HepG2 (cell line): ENCODE data around the gene GPR156. TPM values are rescaled to one million over a fixed set of nuclear protein-coding genes. Genes with fewer than 3 reads are reported as not detected.
"Not testable (repeated sequence)": the region's sequence is repeated elsewhere in the genome, so short reads cannot be mapped to it uniquely, and the experiment has no call there.

Source experiments
- ATAC-seq: fragments of 200-7000 bp; cut with Tn5 transposase; 3 replicates; pipeline ENCODE4 v1.9.1; 2020; ENCODE audit warnings: mild to moderate bottlenecking, moderate library complexity
- BruUV-seq: library from RNA; stranded (reverse); fragments of 400-500 nt; replicated peaks from 2 replicates; lab custom pipeline; 2021; lab: Mats Ljungman, UMichigan
- CTCF ChIA-PET: fragments of 300-600 bp; formaldehyde crosslinking; extraction: SDS; loops from one replicate; lab custom pipeline; 2021; ENCODE audit warnings: low total read pairs, inconsistent platforms, low intra/inter-chr PET ratio; lab: Yijun Ruan, JAX
- POLR2A ChIA-PET: fragments of 350-600 bp; sonication (Branson Sonifier 250); formaldehyde crosslinking; loops from one replicate; lab custom pipeline; 2020; ENCODE audit warnings: antibody characterized with exemption, inconsistent platforms; lab: Yijun Ruan, JAX
- DNase-seq: peaks from one replicate; pipeline ENCODE4 v3.0.0-alpha.2; 2015; ENCODE audit warnings: low spot score
- FAIRE-seq: peaks from 3 replicates; lab custom pipeline; 2011; peaks lifted over from hg19 to GRCh38; lab: Jason Lieb, UNC
- H2AFZ ChIP-seq: one replicate; pipeline ENCODE4 v1.6.1; 2011; ENCODE audit warnings: low read length, inconsistent platforms
- H3K27ac ChIP-seq: fragments of 300-600 bp; 3 replicates; pipeline ENCODE4 v1.8.0; 2011; ENCODE audit warnings: mixed run types, mild to moderate bottlenecking, mixed read lengths, low read length, inconsistent platforms; ENCODE audit not compliant: insufficient read depth; ENCODE audit errors: extremely low read length
- H3K27me3 ChIP-seq, 2 experiments: fragments of 200-600 bp in 1 of 2; 2 replicates in 1 of 2; 3 replicates in 1 of 2; pipeline versions ENCODE4 v1.6.0 to v1.8.0; 2011; ENCODE audit warnings: low read length in 2 of 2, mild to moderate bottlenecking in 2 of 2, moderate library complexity in 2 of 2, inconsistent platforms in 1 of 2; ENCODE audit not compliant: insufficient read depth in 2 of 2, control insufficient read depth in 1 of 2
- H3K36me3 ChIP-seq, 2 experiments: fragments of 200-600 bp in 1 of 2; replicated peaks in 1 of 2; 2 replicates in 1 of 2; 3 replicates in 1 of 2; pipeline versions ENCODE4 v1.5.1 to v1.8.0; 2011; ENCODE audit warnings: low read length in 2 of 2, inconsistent platforms in 1 of 2; ENCODE audit not compliant: insufficient read depth in 2 of 2, control insufficient read depth in 1 of 2
- H3K4me1 ChIP-seq: 2 replicates; pipeline ENCODE4 v1.5.1; 2012; ENCODE audit warnings: low read length, inconsistent platforms; ENCODE audit not compliant: insufficient read depth
- H3K4me2 ChIP-seq: 2 replicates; pipeline ENCODE4 v1.6.0; 2011; ENCODE audit warnings: low read depth, low read length, inconsistent platforms
- H3K4me3 ChIP-seq, 3 experiments: fragments of 200-600 bp in 1 of 3; sonication (generic), shearing (Covaris generic) in 1 of 3; replicated peaks in 1 of 3; 2 replicates each; pipeline ENCODE4 v1.5.1; 2011 to 2016; ENCODE audit warnings: low read length in 3 of 3, inconsistent platforms in 2 of 3, low read depth in 2 of 3, mild to moderate bottlenecking in 2 of 3, control low read depth in 1 of 3, mixed read lengths in 1 of 3; ENCODE audit not compliant: insufficient read depth in 1 of 3
- H3K79me2 ChIP-seq: one replicate; pipeline ENCODE4 v1.6.1; 2011; ENCODE audit warnings: low read length, inconsistent platforms; ENCODE audit not compliant: insufficient read depth
- H3K9ac ChIP-seq: 2 replicates; pipeline ENCODE4 v1.6.0; 2011; ENCODE audit warnings: mild to moderate bottlenecking, low read depth, low read length, inconsistent platforms; ENCODE audit not compliant: insufficient read depth
- H3K9me3 ChIP-seq: 2 replicates; pipeline ENCODE4 v1.5.1; 2012; ENCODE audit warnings: mild to moderate bottlenecking, low read length
- H4K20me1 ChIP-seq: 2 replicates; pipeline ENCODE4 v1.6.0; 2011; ENCODE audit warnings: inconsistent platforms, mild to moderate bottlenecking, low read length, moderate library complexity; ENCODE audit not compliant: insufficient read depth
- AKAP8 ChIP-seq: sonication (generic); formaldehyde crosslinking; IDR thresholded peaks from 2 replicates; pipeline ENCODE4 v1.5.1; 2020; ENCODE audit warnings: mild to moderate bottlenecking, missing genetic modification reagents
- BORCS8-MEF2B ChIP-seq: sonication (generic); formaldehyde crosslinking; IDR thresholded peaks from 2 replicates; pipeline ENCODE4 v1.8.0; 2022; ENCODE audit warnings: mild to moderate bottlenecking, missing genetic modification reagents
- FOXC1 ChIP-seq: sonication (generic); formaldehyde crosslinking; IDR thresholded peaks from 2 replicates; pipeline ENCODE4 v1.8.0; 2022; ENCODE audit warnings: mild to moderate bottlenecking, missing genetic modification reagents, borderline replicate concordance
- GRHL1 ChIP-seq: sonication (generic); formaldehyde crosslinking; conservative IDR thresholded peaks from 2 replicates; pipeline ENCODE4 v1.8.0; 2022; ENCODE audit warnings: missing genetic modification reagents
- KDM3A ChIP-seq: IDR thresholded peaks from 2 replicates; pipeline ENCODE4 v1.6.1; 2018; ENCODE audit warnings: low read depth, missing compliant biosample characterization
- KDM6A ChIP-seq: IDR thresholded peaks from 2 replicates; pipeline ENCODE4 v1.6.1; 2016; ENCODE audit warnings: low read depth
- KLF6 ChIP-seq: IDR thresholded peaks from 2 replicates; pipeline ENCODE4 v1.8.0; 2016; ENCODE audit warnings: missing biosample characterization, missing genetic modification reagents
- MAFG ChIP-seq: sonication (generic); formaldehyde crosslinking; IDR thresholded peaks from 2 replicates; pipeline ENCODE4 v1.5.1; 2020; ENCODE audit warnings: mild to moderate bottlenecking, missing genetic modification reagents
- MIER3 ChIP-seq: IDR thresholded peaks from 2 replicates; pipeline ENCODE4 v1.6.1; 2016; ENCODE audit warnings: missing compliant biosample characterization, borderline replicate concordance
- REXO4 ChIP-seq: sonication (generic); formaldehyde crosslinking; IDR thresholded peaks from 2 replicates; pipeline ENCODE4 v1.8.0; 2022; ENCODE audit warnings: missing genetic modification reagents, mild to moderate bottlenecking, borderline replicate concordance
- TFDP1 ChIP-seq: IDR thresholded peaks from 2 replicates; pipeline ENCODE4 v1.6.1; 2016; ENCODE audit warnings: missing compliant biosample characterization, missing genetic modification reagents, borderline replicate concordance
- ZBTB8A ChIP-seq: sonication (generic); formaldehyde crosslinking; IDR thresholded peaks from 2 replicates; pipeline ENCODE4 v1.4.0; 2020; ENCODE audit warnings: mild to moderate bottlenecking, low read depth, missing genetic modification reagents, borderline replicate concordance
- ZNF891 ChIP-seq: sonication (generic); formaldehyde crosslinking; IDR thresholded peaks from 2 replicates; pipeline ENCODE4 v1.5.0; 2020; ENCODE audit warnings: mild to moderate bottlenecking, missing genetic modification reagents
- WGBS: methylation state at CpG from one replicate; pipeline ENCODE4 v1.1.6; 2017; ENCODE audit warnings: low lambda C conversion rate; 5-methylcytosine and 5-hydroxymethylcytosine counted together
- in situ Hi-C: cut with HindIII; loops from 2 replicates; pipeline ENCODE4 v1.10.0; 2017; ENCODE audit warnings: low pct_unique_long_range_greater_than_20kb; ENCODE audit not compliant: extremely low pct_ligation_motif_present
- intact Hi-C: fragments of 100-400 bp; cut with micrococcal nuclease; formaldehyde crosslinking; loops from one replicate; pipeline ENCODE4 v1.10.0; 2022; ENCODE audit not compliant: unreplicated experiment
- polyA plus RNA-seq, 8 experiments: library from polyadenylated mRNA; depleted of rRNA in 3 of 8; stranded (reverse) in 7 of 8; unstranded in 1 of 8; fragments of >200 nt; fragmentation: Illumina TruSeq in 4 of 8; extraction: Trizol in 4 of 8; gene quantifications; 2 replicates each; pipeline versions ENCODE4 v1.2.1 to v1.2.3, GENCODE V29; 2011 to 2016; ENCODE audit warnings: low read depth in 4 of 8, missing spikeins in 1 of 8, mixed read lengths in 1 of 8; ENCODE audit not compliant: insufficient read depth in 1 of 8
- total RNA-seq, 5 experiments: library from RNA; depleted of rRNA; stranded (reverse); fragments of >200 nt; fragmentation: Illumina TruSeq; extraction: Trizol; gene quantifications; 2 replicates each; pipeline ENCODE4 v1.2.3, GENCODE V29; 2016; ENCODE audit warnings: low read depth in 1 of 5
- TF ChIP-seq, protein P1 (sequence below): IDR thresholded peaks from 2 replicates; pipeline ENCODE4 v1.6.1; 2012; ENCODE audit warnings: low read depth, low read length, improper control_type of control experiment

The GPR156 gene
- total and polyA plus RNA-seq, 2 of the 13 experiments (the other 11 are each of a cell fraction or from before 2014, with no cell fraction given), result not detected

GRCh38 chr3:120298996-120299395 is 14.0 kb upstream of the GPR156 start:
- CTCF ChIA-PET, result no interaction called here
- Histone ChIP-seq H4K20me1 (no peaks in the 10 kb centered on the region), H3K27ac (no peak overlapping the region), H3K36me3 (no peaks in the 10 kb centered on the region), H3K9me3 (no peaks in the 10 kb centered on the region), H3K4me3 (no peak overlapping the region), H3K79me2 (no peaks in the 10 kb centered on the region), H3K27me3 (peaks cover 0 to 1% of the 10 kb centered on the region in 2 experiments; a peak in 1 of 5 replicates), H2AFZ (no peak overlapping the region), H3K9ac (no peak overlapping the region), H3K4me2 (no peak overlapping the region), H3K4me1 (no peaks in the 10 kb centered on the region)
- TF ChIP-seq KDM6A (CRISPR knock-in tag) (no peak), BORCS8-MEF2B (CRISPR knock-in tag) (no peak), FOXC1 (CRISPR knock-in tag) (no peak), AKAP8 (CRISPR knock-in tag) (no peak), MAFG (CRISPR knock-in tag) (no peak), ZBTB8A (CRISPR knock-in tag) (no peak), TFDP1 (CRISPR knock-in tag) (no peak), ZNF891 (CRISPR knock-in tag) (no peak), KDM3A (CRISPR knock-in tag) (no peak), REXO4 (CRISPR knock-in tag) (no peak), GRHL1 (CRISPR knock-in tag) (no peak), KLF6 (CRISPR knock-in tag) (no peak), MIER3 (CRISPR knock-in tag) (no peak)
- TF ChIP-seq, protein P1, sequence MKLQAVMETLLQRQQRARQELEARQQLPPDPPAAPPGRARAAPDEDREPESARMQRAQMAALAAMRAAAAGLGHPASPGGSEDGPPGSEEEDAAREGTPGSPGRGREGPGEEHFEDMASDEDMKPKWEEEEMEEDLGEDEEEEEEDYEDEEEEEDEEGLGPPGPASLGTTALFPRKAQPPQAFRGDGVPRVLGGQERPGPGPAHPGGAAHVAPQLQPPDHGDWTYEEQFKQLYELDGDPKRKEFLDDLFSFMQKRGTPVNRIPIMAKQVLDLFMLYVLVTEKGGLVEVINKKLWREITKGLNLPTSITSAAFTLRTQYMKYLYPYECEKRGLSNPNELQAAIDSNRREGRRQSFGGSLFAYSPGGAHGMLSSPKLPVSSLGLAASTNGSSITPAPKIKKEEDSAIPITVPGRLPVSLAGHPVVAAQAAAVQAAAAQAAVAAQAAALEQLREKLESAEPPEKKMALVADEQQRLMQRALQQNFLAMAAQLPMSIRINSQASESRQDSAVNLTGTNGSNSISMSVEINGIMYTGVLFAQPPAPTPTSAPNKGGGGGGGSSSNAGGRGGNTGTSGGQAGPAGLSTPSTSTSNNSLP, result no peak
- POLR2A ChIA-PET, result no interaction called here
- ATAC-seq, result no peak
- no TSS peak for BruUV-seq
- DNase-seq, result no peak
- in situ Hi-C loops, result no loop called here
- intact Hi-C loops, result no loop called here
- FAIRE-seq, result no peak

- H3K9me3 ChIP-seq, H3K79me2 ChIP-seq, H2AFZ ChIP-seq, H3K36me3 ChIP-seq, in situ Hi-C loops, H3K4me1 ChIP-seq, CTCF ChIA-PET, ATAC-seq, H3K9ac ChIP-seq, H3K4me2 ChIP-seq, DNase-seq, BruUV-seq, H4K20me1 ChIP-seq, H3K4me3 ChIP-seq, intact Hi-C loops, POLR2A ChIA-PET, H3K27ac ChIP-seq, FAIRE-seq: not testable (repeated sequence)
- H3K27me3 ChIP-seq, result peaks cover 1 to 16% of the 10 kb centered on the region in 2 experiments; a peak in 1 of 5 replicates
- WGBS, result 18% methylated on average over 2 of the region's 2 CpGs
Measured at GRCh38 chr3:120291552-120291951, 6.5 kb upstream of the GPR156 start.
